Measurements from ENCODE around the gene C1QBP. TPM values are rescaled to one million over a fixed set of nuclear protein-coding genes. Genes with fewer than 3 reads are reported as not detected.

Gene C1QBP
- total RNA-seq, result 142 TPM

- peak within 1 kb of the TSS; percentile 76 for H3K27ac ChIP-seq (ENCODE audit: low read depth, low read length)
- H3K36me3 ChIP-seq (ENCODE audit: control insufficient read depth in 3 of 3, insufficient read depth in 3 of 3, low read length in 3 of 3), result peaks cover 21 to 34% (median 33%) of the 10 kb centered on the region in 3 donors
- H3K4me3 ChIP-seq (ENCODE audit: low read length in 3 of 3), result peak within 1 kb of the TSS; percentile 82 to 97 (median 89)
- H3K4me1 ChIP-seq (ENCODE audit: control insufficient read depth in 3 of 3, insufficient read depth in 3 of 3, low read length in 3 of 3), result peaks cover 4 to 18% (median 15%) of the 10 kb centered on the region in 3 donors
- peak within 1 kb of the TSS; percentile 84 to 92 (median 89) for H3K9ac ChIP-seq (ENCODE audit: low read depth in 1 of 3, low read length in 3 of 3)
- H3K27me3 ChIP-seq (ENCODE audit: control insufficient read depth in 3 of 3, insufficient read depth in 3 of 3, low read length in 3 of 3), result no peaks in the 10 kb centered on the region
- no peaks in the 10 kb centered on the region for H3K9me3 ChIP-seq (ENCODE audit: control insufficient read depth in 3 of 3, low read length in 3 of 3)
These were observed at the start of gene C1QBP for GRCh38 chr17:5438716-5439445. Gene C1QBP, minus strand, starts transcription at chr17:5439155. Its CDS starts 82 bp downstream, at chr17:5439073.

DNA sequence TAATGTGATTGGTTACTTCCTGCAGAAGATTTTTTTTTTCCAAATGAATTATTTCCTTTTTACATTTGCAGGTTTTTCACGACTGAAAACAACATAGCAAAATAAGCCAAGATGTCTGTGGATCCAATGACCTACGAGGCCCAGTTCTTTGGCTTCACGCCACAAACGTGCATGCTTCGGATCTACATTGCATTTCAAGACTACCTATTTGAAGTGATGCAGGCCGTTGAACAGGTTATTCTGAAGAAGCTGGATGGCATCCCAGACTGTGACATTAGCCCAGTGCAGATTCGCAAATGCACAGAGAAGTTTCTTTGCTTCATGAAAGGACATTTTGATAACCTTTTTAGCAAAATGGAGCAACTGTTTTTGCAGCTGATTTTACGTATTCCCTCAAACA lies 49.8 kb upstream of the C1QBP start:
- Histone ChIP-seq H3K27me3 (ENCODE audit: control insufficient read depth in 3 of 3, insufficient read depth in 3 of 3, low read length in 3 of 3) (no peaks in the 10 kb centered on the region), H3K9ac (ENCODE audit: low read depth in 1 of 3, low read length in 3 of 3) (no peak overlapping the region), H3K9me3 (ENCODE audit: control insufficient read depth in 3 of 3, low read length in 3 of 3) (no peaks in the 10 kb centered on the region), H3K4me1 (ENCODE audit: control insufficient read depth in 3 of 3, insufficient read depth in 3 of 3, low read length in 3 of 3) (peaks cover 18 to 36% (median 29%) of the 10 kb centered on the region in 3 donors), H3K36me3 (ENCODE audit: control insufficient read depth in 3 of 3, insufficient read depth in 3 of 3, low read length in 3 of 3) (peaks cover 6 to 26% (median 21%) of the 10 kb centered on the region in 3 donors), H3K4me3 (ENCODE audit: low read length in 3 of 3) (no peak overlapping the region), H3K27ac (ENCODE audit: low read depth, low read length) (no peak overlapping the region)

DNA sequence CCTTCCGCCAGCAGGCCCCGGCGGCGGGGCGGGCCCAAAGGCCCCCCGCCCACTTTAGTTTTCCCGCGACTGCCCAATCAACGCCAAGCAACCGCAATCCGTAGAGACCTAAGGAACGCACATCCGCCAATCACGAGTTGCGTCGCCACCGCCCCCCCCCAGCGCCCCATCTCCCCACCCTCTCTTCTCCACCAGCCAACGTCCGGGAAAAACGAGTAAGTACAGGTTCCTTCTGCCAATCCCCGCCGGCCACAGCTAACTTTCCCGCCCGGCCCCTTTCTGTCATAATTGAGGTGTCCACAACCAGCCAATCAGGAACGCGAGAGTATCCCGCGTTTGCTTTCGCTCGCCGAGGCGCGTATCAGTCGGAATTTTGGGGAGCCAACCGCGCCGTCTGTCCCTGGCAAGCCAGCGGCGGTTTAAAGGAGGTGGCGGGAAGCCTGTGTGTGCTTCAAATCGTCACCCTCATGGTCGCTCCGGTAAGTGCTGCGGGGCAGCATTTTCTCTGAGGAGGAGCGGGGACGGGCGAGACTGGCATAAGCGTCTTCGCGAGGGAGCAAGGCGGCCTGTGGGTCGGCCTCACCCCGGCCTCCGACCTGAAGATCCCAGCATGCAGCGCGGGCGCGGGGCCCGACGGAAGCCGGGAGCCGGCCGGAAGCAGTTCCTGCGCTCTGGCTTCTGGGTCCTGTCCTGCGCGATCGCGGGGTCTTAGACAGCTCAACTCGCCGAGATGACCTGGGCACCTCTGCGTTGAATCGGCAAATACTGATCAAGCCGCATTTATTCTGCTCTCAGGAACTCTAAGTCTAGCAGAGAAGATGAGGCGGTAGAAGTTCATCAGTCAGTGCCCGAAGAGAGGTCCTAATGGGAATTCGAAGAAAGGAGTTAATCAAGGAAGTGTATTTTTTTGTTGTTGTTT lies 47.5 kb upstream of the C1QBP start, which contains the start of gene MIS12:
Gene MIS12 (plus strand): TSS at position 361 of the 919 bp plus-strand sequence. CDS start 2,297 bp downstream, outside the sequence.
- Histone ChIP-seq H3K4me1 (ENCODE audit: control insufficient read depth in 3 of 3, insufficient read depth in 3 of 3, low read length in 3 of 3) (peaks cover 18 to 36% (median 29%) of the 10 kb centered on the region in 3 donors), H3K9me3 (ENCODE audit: control insufficient read depth in 3 of 3, low read length in 3 of 3) (no peaks in the 10 kb centered on the region), H3K36me3 (ENCODE audit: control insufficient read depth in 3 of 3, insufficient read depth in 3 of 3, low read length in 3 of 3) (peaks cover 13 to 39% (median 34%) of the 10 kb centered on the region in 3 donors), H3K9ac (ENCODE audit: low read depth in 1 of 3, low read length in 3 of 3) (peak within 1 kb of the TSS; percentile 96 to 98 (median 97)), H3K27ac (ENCODE audit: low read depth, low read length) (peak within 1 kb of the TSS; percentile 99), H3K4me3 (ENCODE audit: low read length in 3 of 3) (peak within 1 kb of the TSS; percentile 92 to 97 (median 94)), H3K27me3 (ENCODE audit: control insufficient read depth in 3 of 3, insufficient read depth in 3 of 3, low read length in 3 of 3) (no peaks in the 10 kb centered on the region)

DNA sequence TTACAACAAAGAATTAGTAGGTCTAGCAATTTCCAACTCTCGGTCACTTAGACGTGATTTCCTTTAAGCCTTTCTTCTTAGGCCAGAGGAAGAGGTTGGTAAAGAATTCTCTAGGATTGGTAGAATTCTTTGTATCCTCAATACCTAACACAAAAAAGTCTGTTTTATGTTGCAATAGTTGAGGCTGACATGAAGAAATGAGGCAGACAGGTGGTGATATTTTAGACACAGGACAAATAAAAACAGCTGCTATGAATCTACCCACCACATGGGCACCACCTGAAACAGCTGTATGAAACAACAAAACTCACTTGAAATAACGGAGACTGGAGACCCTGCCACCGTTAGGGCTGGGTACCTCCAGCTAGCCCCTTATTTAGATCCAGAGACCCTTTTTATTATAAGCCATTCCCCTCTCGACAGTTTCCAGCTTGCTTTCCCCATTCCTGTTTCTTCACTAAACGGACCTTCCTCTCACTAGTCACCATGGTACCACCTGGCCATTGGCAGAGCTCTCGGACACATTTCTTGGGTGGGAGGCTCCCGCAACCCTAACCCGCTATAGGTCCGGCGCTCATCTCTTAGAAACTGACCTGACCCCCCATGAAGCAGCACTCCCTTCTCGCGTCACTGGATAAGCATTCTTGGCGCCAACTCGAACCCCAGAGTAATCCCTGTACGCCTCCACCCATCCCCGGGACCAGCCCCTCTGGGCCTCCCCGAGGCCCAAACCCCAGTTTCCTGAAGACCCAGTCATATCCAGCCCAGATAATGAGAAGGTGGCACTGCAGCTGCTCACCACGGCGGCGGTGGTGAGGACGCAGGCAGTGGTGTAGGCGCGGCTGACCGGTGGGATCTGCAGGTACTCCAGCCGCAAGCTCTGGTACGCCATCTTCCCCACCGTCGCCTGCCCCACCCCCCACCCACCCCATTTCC lies 46.6 kb upstream of the C1QBP start, which contains the start of gene DERL2:
Gene DERL2 (minus strand): TSS at position 909 of the 936 bp plus-strand sequence. CDS start 17 bp downstream, at position 892.
- H3K27ac ChIP-seq (ENCODE audit: low read depth, low read length), result peak within 1 kb of the TSS; percentile 99
- H3K27me3 ChIP-seq (ENCODE audit: control insufficient read depth in 3 of 3, insufficient read depth in 3 of 3, low read length in 3 of 3), result no peaks in the 10 kb centered on the region
- H3K36me3 ChIP-seq (ENCODE audit: control insufficient read depth in 3 of 3, insufficient read depth in 3 of 3, low read length in 3 of 3), result peaks cover 18 to 44% (median 31%) of the 10 kb centered on the region in 3 donors

GRCh38 chr17:5481451-5481850 lies 42.5 kb upstream of the C1QBP start:
- no peak overlapping the region for H3K27ac ChIP-seq (ENCODE audit: low read depth, low read length)
- H3K4me3 ChIP-seq (ENCODE audit: low read length in 3 of 3), result no peak overlapping the region
- H3K36me3 ChIP-seq (ENCODE audit: control insufficient read depth in 3 of 3, insufficient read depth in 3 of 3, low read length in 3 of 3), result peaks cover 42 to 64% (median 56%) of the 10 kb centered on the region in 3 donors
- H3K9ac ChIP-seq (ENCODE audit: low read depth in 1 of 3, low read length in 3 of 3), result no peak overlapping the region
- H3K4me1 ChIP-seq (ENCODE audit: control insufficient read depth in 3 of 3, insufficient read depth in 3 of 3, low read length in 3 of 3), result peaks cover 4 to 16% (median 16%) of the 10 kb centered on the region in 3 donors
- H3K9me3 ChIP-seq (ENCODE audit: control insufficient read depth in 3 of 3, low read length in 3 of 3), result no peaks in the 10 kb centered on the region
- no peaks in the 10 kb centered on the region for H3K27me3 ChIP-seq (ENCODE audit: control insufficient read depth in 3 of 3, insufficient read depth in 3 of 3, low read length in 3 of 3)

More for the DNA sequence above, 46.6 kb upstream of the C1QBP start, which contains the start of gene DERL2:
- Histone ChIP-seq H3K4me1 (ENCODE audit: control insufficient read depth in 3 of 3, insufficient read depth in 3 of 3, low read length in 3 of 3) (peaks cover 18 to 36% (median 29%) of the 10 kb centered on the region in 3 donors), H3K9me3 (ENCODE audit: control insufficient read depth in 3 of 3, low read length in 3 of 3) (no peaks in the 10 kb centered on the region), H3K4me3 (ENCODE audit: low read length in 3 of 3) (peak within 1 kb of the TSS; percentile 92 to 97 (median 94)), H3K9ac (ENCODE audit: low read depth in 1 of 3, low read length in 3 of 3) (peak within 1 kb of the TSS; percentile 96 to 98 (median 97))

DNA sequence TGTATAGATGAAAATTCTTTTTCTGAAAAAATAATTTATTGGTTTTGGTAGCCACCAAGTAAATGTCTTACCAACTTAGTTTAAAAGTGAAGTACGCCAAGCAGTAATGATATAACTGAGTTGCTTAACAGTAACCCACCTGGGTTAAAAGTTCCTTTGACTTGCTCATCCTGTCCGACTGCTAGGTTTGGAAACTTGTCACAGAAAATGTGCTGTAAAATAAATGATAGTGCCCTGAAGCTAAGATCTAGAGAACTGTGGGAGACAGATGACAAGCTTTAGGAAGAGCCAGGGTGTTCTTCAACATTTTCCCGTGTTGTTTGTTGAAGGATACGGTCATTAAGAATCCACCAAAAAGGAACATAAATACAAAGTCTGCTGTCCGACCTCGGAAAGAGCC lies 42.0 kb upstream of the C1QBP start:
- Histone ChIP-seq H3K9me3 (ENCODE audit: control insufficient read depth in 3 of 3, low read length in 3 of 3) (no peaks in the 10 kb centered on the region), H3K9ac (ENCODE audit: low read depth in 1 of 3, low read length in 3 of 3) (no peak overlapping the region), H3K27ac (ENCODE audit: low read depth, low read length) (no peak overlapping the region), H3K4me3 (ENCODE audit: low read length in 3 of 3) (no peak overlapping the region), H3K27me3 (ENCODE audit: control insufficient read depth in 3 of 3, insufficient read depth in 3 of 3, low read length in 3 of 3) (no peaks in the 10 kb centered on the region), H3K36me3 (ENCODE audit: control insufficient read depth in 3 of 3, insufficient read depth in 3 of 3, low read length in 3 of 3) (peaks cover 42 to 64% (median 57%) of the 10 kb centered on the region in 3 donors), H3K4me1 (ENCODE audit: control insufficient read depth in 3 of 3, insufficient read depth in 3 of 3, low read length in 3 of 3) (peaks cover 4 to 16% (median 14%) of the 10 kb centered on the region in 3 donors)

DNA sequence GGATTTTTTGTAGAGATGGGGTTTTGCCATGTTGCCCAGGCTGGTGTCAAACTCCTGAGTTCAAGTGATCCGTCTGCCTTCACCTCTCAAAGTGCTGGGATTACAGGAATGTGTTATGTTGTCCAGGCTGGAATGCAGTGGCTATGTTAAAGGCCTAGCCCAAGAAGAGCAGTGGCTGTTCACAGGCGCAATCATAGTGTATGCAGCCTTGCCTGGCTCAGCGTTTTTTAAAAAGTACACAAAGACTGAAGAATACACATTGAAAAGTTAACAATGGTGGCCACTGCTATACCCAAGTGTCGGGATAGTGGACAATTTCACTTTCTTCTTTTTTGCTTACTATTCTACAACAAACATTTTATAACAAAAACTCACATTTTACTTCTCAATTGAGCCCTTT lies 40.0 kb upstream of the C1QBP start:
- no peaks in the 10 kb centered on the region for H3K27me3 ChIP-seq (ENCODE audit: control insufficient read depth in 3 of 3, insufficient read depth in 3 of 3, low read length in 3 of 3)

GRCh38 chr17:5473906-5474305 lies 35.0 kb upstream of the C1QBP start:
- H3K27ac ChIP-seq (ENCODE audit: low read depth, low read length), result no peak overlapping the region
- no peaks in the 10 kb centered on the region for H3K9me3 ChIP-seq (ENCODE audit: control insufficient read depth in 3 of 3, low read length in 3 of 3)
- no peaks in the 10 kb centered on the region for H3K4me1 ChIP-seq (ENCODE audit: control insufficient read depth in 3 of 3, insufficient read depth in 3 of 3, low read length in 3 of 3)
- peaks cover 26 to 53% (median 49%) of the 10 kb centered on the region in 3 donors for H3K36me3 ChIP-seq (ENCODE audit: control insufficient read depth in 3 of 3, insufficient read depth in 3 of 3, low read length in 3 of 3)
- no peak overlapping the region for H3K4me3 ChIP-seq (ENCODE audit: low read length in 3 of 3)
- H3K9ac ChIP-seq (ENCODE audit: low read depth in 1 of 3, low read length in 3 of 3), result no peak overlapping the region
- H3K27me3 ChIP-seq (ENCODE audit: control insufficient read depth in 3 of 3, insufficient read depth in 3 of 3, low read length in 3 of 3), result no peaks in the 10 kb centered on the region

More for the DNA sequence above, 40.0 kb upstream of the C1QBP start:
- Histone ChIP-seq H3K27ac (ENCODE audit: low read depth, low read length) (no peak overlapping the region), H3K4me1 (ENCODE audit: control insufficient read depth in 3 of 3, insufficient read depth in 3 of 3, low read length in 3 of 3) (peaks cover 0 to 2% (median 2%) of the 10 kb centered on the region in 3 donors), H3K9me3 (ENCODE audit: control insufficient read depth in 3 of 3, low read length in 3 of 3) (no peaks in the 10 kb centered on the region), H3K4me3 (ENCODE audit: low read length in 3 of 3) (no peak overlapping the region), H3K9ac (ENCODE audit: low read depth in 1 of 3, low read length in 3 of 3) (no peak overlapping the region), H3K36me3 (ENCODE audit: control insufficient read depth in 3 of 3, insufficient read depth in 3 of 3, low read length in 3 of 3) (peaks cover 44 to 69% (median 68%) of the 10 kb centered on the region in 3 donors)

- Histone ChIP-seq H3K4me1 (ENCODE audit: control insufficient read depth in 3 of 3, insufficient read depth in 3 of 3, low read length in 3 of 3) (peaks cover 5 to 8% (median 7%) of the 10 kb centered on the region in 3 donors), H3K4me3 (ENCODE audit: low read length in 3 of 3) (no peak overlapping the region), H3K27me3 (ENCODE audit: control insufficient read depth in 3 of 3, insufficient read depth in 3 of 3, low read length in 3 of 3) (no peaks in the 10 kb centered on the region), H3K36me3 (ENCODE audit: control insufficient read depth in 3 of 3, insufficient read depth in 3 of 3, low read length in 3 of 3) (peaks cover 12 to 40% (median 35%) of the 10 kb centered on the region in 3 donors), H3K9me3 (ENCODE audit: control insufficient read depth in 3 of 3, low read length in 3 of 3) (no peaks in the 10 kb centered on the region), H3K9ac (ENCODE audit: low read depth in 1 of 3, low read length in 3 of 3) (no peak overlapping the region), H3K27ac (ENCODE audit: low read depth, low read length) (no peak overlapping the region)
These were observed 33.6 kb upstream of the C1QBP start for GRCh38 chr17:5472511-5472910.

Data from skeletal muscle tissue (tissue), 4 donors.